Fibroblast of lung (primary cell): ENCODE data around the gene HCFC1.

Source experiments
- EZH2 ChIP-seq: IDR thresholded peaks from 2 replicates; pipeline ENCODE4 v1.5.1; 2012; ENCODE audit warnings: low read length, control low read depth, mild to moderate bottlenecking; ENCODE audit errors: missing control alignments
- TF ChIP-seq, protein P1 (sequence below), 2 donors: IDR thresholded peaks in 1 of 2; conservative IDR thresholded peaks in 1 of 2; 1 replicate in 1 of 2; 2 replicates in 1 of 2; pipeline ENCODE4 v1.5.1; 2011 to 2012; ENCODE audit warnings: low read length in 2 of 2, control low read depth in 1 of 2, inconsistent platforms in 1 of 2, low read depth in 1 of 2, mild to moderate bottlenecking in 1 of 2

DNA sequence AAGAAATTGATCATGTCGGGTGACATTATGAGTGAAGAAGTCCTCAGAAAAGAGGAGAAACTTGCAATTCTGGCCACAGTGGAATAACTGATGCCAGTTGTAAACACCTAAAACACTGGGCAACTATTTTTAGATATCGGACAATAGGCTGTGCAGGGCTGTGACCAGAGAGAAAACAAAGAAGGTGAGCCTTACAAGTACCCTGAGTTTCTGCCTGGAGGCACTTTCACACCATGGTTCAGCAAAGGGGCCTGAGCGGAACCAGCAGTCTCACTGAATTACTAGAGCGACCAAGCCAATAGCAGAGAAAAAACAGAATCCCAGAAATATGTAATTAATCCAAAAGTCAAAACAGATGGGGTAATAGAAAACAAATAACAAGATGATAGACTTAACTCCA is 36.9 kb upstream of the HCFC1 start:
- TF ChIP-seq, protein P1, sequence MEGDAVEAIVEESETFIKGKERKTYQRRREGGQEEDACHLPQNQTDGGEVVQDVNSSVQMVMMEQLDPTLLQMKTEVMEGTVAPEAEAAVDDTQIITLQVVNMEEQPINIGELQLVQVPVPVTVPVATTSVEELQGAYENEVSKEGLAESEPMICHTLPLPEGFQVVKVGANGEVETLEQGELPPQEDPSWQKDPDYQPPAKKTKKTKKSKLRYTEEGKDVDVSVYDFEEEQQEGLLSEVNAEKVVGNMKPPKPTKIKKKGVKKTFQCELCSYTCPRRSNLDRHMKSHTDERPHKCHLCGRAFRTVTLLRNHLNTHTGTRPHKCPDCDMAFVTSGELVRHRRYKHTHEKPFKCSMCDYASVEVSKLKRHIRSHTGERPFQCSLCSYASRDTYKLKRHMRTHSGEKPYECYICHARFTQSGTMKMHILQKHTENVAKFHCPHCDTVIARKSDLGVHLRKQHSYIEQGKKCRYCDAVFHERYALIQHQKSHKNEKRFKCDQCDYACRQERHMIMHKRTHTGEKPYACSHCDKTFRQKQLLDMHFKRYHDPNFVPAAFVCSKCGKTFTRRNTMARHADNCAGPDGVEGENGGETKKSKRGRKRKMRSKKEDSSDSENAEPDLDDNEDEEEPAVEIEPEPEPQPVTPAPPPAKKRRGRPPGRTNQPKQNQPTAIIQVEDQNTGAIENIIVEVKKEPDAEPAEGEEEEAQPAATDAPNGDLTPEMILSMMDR (conservative IDR thresholded peaks at IDR 0.05 in 1 of 2, IDR thresholded peaks at IDR 0.05 in 1 of 2; ENCODE audit: low read depth in 1 of 2, low read length in 2 of 2): no peak
- TF ChIP-seq EZH2: no peak
